Measurements from ENCODE around the gene TYRO3.
A peak's percentile ranks its signal among the peaks of the same experiment; 100 is the strongest.

The TYRO3 gene

DNA sequence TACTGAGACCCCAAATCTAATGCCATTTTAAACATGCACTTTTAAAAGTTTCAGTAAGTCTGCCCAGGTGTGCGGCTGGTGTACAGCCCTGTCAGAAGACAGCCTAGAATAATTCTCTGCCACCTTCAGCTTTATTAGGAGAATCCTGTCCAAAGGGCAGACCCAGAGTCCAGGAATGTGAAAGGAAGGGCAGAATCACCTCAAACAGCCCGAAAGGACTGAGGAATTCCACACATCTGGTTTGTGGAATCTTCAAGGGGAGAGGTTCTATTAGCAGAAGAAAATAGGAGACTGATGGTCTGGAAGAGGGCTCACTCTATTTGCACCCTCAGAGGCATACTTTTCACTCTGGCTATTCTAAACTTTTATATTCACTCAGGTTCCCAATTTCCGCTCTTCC, 46.6 kb downstream of the TYRO3 start:
- DNase-seq (ENCODE audit: low read depth), result no peak

- DNase-seq (ENCODE audit: low read depth), result no peak
Observed at GRCh38 chr15:41606997-41607396, 48.0 kb downstream of the TYRO3 start.

DNA sequence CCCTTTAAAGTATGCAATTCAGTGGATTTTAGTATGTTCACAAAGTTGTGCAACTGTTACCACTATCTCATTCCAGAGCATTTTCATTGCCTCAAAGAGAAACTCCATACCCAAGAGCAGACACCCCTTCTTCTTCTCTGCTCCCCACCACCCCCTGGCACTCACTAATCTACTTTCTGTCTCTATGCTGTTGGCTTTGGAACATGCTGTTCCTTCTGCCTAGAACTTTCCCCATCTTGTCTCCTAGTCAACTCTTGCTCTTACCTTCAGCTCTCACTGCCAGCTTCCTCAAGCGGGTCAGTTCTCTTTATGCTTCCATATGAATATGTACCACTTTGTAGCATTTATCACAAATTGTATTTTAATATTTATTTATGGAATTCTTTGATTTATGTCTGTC, 50.1 kb downstream of the TYRO3 start:
- DNase-seq (ENCODE audit: low read depth), result no peak

DNA sequence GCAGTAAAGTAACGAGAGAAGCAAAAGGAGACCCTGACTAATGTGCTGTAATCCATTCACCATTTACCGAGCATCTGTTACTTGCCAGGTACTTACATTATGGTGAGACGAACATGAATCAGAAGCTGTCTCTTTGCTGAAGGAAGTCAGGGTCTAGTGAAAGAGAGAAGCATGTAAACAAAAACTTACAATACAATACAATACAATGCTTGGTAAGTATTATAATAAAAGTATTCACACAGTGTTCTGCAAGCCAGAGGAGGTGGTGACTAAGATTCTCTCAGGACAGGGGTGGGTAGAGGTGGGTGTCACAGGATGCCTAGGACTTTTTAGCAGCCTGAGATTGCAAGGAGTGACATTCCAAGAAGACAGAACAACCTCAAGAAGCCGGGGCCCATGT, 51.0 kb downstream of the TYRO3 start:
- DNase-seq (ENCODE audit: low read depth), result no peak

GRCh38 chr15:41620536-41621199, 61.7 kb downstream of the TYRO3 start:
- DNase-seq (ENCODE audit: low read depth), result no peak

GRCh38 chr15:41621200-41622193, 62.5 kb downstream of the TYRO3 start:
- DNase-seq (ENCODE audit: low read depth), result peak; percentile 57

GRCh38 chr15:41622901-41623300, 63.9 kb downstream of the TYRO3 start:
- no peak for DNase-seq (ENCODE audit: low read depth)

DNA sequence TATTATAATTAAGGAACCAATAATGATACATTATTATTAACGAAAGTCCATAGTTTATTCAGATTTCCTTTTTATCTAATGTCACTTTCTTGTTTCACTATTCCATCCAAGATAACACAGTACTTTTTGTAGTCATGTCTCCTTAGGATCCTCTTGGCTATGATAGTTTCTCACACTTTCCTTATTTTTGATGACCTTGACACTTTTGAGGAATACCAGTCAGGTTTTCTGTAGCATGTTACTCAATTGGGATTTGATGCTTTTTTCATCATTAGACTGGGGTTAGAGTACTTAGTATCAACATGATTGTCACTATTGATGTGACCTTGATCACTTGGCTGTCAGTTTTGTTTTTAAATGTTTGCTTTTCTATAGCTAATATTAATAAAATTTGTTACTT, 68.2 kb downstream of the TYRO3 start:
- DNase-seq (ENCODE audit: low read depth), result no peak

- DNase-seq (ENCODE audit: low read depth), result no peak
Observed at GRCh38 chr15:41629463-41629862, 70.5 kb downstream of the TYRO3 start.

DNA sequence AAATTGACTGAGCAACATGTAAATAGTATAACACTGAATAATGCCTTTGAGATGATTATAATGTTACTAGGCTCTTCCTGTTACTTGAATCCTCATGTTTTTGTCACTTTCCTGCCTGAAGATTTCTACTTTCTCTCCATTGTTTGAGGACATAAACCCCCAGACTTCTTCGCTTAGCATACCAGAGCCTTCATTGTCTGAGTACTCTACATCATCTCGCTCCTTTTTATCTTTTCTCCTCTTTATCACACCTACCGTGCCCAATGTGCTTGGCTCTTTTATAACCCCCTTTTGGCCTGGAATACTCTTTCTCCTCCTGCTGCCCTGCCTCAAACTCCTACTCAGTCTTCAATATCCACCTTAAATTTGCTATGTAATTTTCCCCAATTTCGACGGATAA, 70.9 kb downstream of the TYRO3 start:
- no peak for DNase-seq (ENCODE audit: low read depth)

DNA sequence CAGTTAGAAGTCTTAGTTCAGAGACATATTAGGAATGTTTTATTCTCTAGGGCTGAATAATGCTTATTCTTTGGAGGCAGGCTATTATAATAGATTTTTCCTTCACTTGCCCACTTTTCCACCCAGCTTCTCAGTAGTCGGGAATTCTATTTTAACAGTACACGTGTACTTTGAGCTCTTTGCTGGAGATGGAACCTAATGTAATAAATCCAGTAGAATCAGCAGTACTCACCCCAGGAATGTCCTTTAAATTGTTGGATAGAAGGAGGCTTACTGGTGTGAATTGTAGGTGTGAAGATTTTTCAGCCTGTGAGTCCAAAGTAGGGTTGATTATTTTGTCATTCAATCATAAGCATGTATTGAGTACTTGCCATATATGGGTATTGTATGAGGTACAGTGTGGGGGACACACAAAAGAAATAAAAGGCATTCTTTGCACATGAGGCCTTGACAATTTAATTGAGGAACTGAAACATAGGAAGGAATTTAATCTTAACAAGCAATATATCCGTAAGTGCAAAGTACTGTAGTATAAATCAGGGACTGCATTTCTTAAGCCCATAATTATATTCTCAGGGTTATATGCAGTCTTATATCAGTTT, 71.7 kb downstream of the TYRO3 start:
- no peak for DNase-seq (ENCODE audit: low read depth)

DNA sequence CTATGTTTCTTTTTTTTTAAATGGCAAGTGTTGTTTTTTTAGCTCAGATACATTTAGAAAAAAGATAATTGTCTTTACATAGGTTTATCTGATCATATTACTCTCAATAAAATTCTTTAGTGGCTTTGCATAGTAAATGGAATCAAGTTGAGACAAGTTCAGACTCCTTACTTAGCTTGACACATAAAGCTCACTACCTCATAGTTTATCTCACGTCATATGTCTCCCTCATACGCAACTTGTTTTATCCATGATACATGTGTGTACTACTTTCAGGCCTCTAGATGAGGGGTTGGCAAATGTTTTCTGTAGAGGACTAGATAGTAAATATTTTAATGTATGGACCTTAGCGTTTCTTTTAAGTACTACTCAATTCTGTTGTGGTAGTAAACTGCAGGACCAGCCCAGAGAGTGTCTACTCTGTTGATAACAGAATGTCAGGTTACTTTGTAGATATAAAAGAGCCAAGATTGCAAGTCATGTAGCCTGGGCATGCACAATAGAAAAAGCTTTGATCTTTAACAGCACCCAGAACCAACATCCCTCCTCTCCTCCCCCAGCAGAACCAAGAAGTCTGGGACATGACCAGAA, 73.0 kb downstream of the TYRO3 start:
- DNase-seq (ENCODE audit: low read depth), result no peak
